HG03469 (cell line): Measurements from ENCODE around the gene ZCCHC24.

Source experiments
- ATAC-seq: cut with Tn5 transposase; IDR thresholded peaks from one replicate; pipeline ENCODE4 v1.9.1; 2021; ENCODE audit warnings: mild to moderate bottlenecking, moderate library complexity, moderate number of reproducible peaks; ENCODE audit not compliant: unreplicated experiment

Gene ZCCHC24

GRCh38 chr10:79385804-79386531 is 59.5 kb downstream of the ZCCHC24 start:
- no peak for ATAC-seq

GRCh38 chr10:79385392-79385795 is 60.0 kb downstream of the ZCCHC24 start:
- no peak for ATAC-seq

GRCh38 chr10:79384773-79385391 is 60.5 kb downstream of the ZCCHC24 start:
- ATAC-seq: no peak

- no peak for ATAC-seq
Observed at GRCh38 chr10:79383974-79384606, 61.3 kb downstream of the ZCCHC24 start.

- ATAC-seq: no peak
Observed at GRCh38 chr10:79382491-79382941, 62.9 kb downstream of the ZCCHC24 start.

- no peak for ATAC-seq
Observed at GRCh38 chr10:79381804-79382221, 63.6 kb downstream of the ZCCHC24 start.

- no peak for ATAC-seq
Observed at GRCh38 chr10:79380946-79381721, 64.3 kb downstream of the ZCCHC24 start.

GRCh38 chr10:79380125-79380945 is 65.1 kb downstream of the ZCCHC24 start:
- ATAC-seq: no peak

- no peak for ATAC-seq
Observed at GRCh38 chr10:79379512-79380124, 65.8 kb downstream of the ZCCHC24 start.

GRCh38 chr10:79378647-79379511 is 66.5 kb downstream of the ZCCHC24 start:
- ATAC-seq: no peak

- ATAC-seq: no peak
Observed at GRCh38 chr10:79378383-79378646, 67.1 kb downstream of the ZCCHC24 start.

- no peak for ATAC-seq
Observed at GRCh38 chr10:79377557-79378382, 67.7 kb downstream of the ZCCHC24 start.

- ATAC-seq: no peak
Observed at GRCh38 chr10:79376751-79377556, 68.5 kb downstream of the ZCCHC24 start.

GRCh38 chr10:79376078-79376628 is 69.3 kb downstream of the ZCCHC24 start:
- no peak for ATAC-seq

- no peak for ATAC-seq
Observed at GRCh38 chr10:79375321-79376077, 69.9 kb downstream of the ZCCHC24 start.
